Gastroesophageal sphincter (tissue), 3 donors: ENCODE data around the gene UBR3.

Experiments used
- CTCF ChIP-seq, 4 experiments: fragments of 200-600 bp in 2 of 4; fragments of 450-650 bp in 2 of 4; sonication (generic) in 1 of 4; IDR thresholded peaks; one replicate each; pipeline ENCODE4 v1.5.1; 2017 to 2019; ENCODE audit warnings: antibody characterized with exemption in 4 of 4, mild to moderate bottlenecking in 2 of 4, moderate library complexity in 2 of 4
- EP300 ChIP-seq: sonication (generic); formaldehyde crosslinking; IDR thresholded peaks from one replicate; pipeline ENCODE4 v1.6.1; 2017; ENCODE audit warnings: antibody characterized with exemption, mild to moderate bottlenecking
- POLR2A ChIP-seq, 2 donors: fragments of 450-650 bp; IDR thresholded peaks; one replicate each; pipeline ENCODE4 v1.6.1; 2017; ENCODE audit warnings: antibody characterized with exemption in 2 of 2, mild to moderate bottlenecking in 2 of 2, moderate library complexity in 1 of 2
- POLR2AphosphoS5 ChIP-seq: sonication (generic); formaldehyde crosslinking; IDR thresholded peaks from one replicate; pipeline ENCODE4 v1.6.1; 2017; ENCODE audit warnings: antibody characterized with exemption

- TF ChIP-seq POLR2A (IDR thresholded peaks at IDR 0.05) (no peak), CTCF (IDR thresholded peaks at IDR 0.05) (no peak), POLR2AphosphoS5 (no peak), EP300 (no peak)
These were observed 220.2 kb downstream of the UBR3 start for GRCh38 chr2:170047331-170048065.
